HG03135 (cell line): Measurements from ENCODE around the gene TOGARAM1.

Experiments
- ATAC-seq: cut with Tn5 transposase; IDR thresholded peaks from one replicate; pipeline ENCODE4 v1.9.1; 2021; ENCODE audit warnings: mild to moderate bottlenecking, moderate library complexity; ENCODE audit not compliant: unreplicated experiment

TOGARAM1 gene

GRCh38 chr14:45083976-45084722, 122.2 kb downstream of the TOGARAM1 start, which contains the start of gene PRPF39:
Gene PRPF39 (plus strand): TSS chr14:45084116. CDS start chr14:45095240, 11,124 bp downstream.
- ATAC-seq, result peak; percentile 95

- no peak for ATAC-seq
These were observed 123.0 kb downstream of the TOGARAM1 start for GRCh38 chr14:45084946-45085346.

- ATAC-seq, result peak; percentile 55
These were observed 127.8 kb downstream of the TOGARAM1 start for GRCh38 chr14:45089813-45090212.

GRCh38 chr14:45091710-45092109, 129.7 kb downstream of the TOGARAM1 start:
- no peak for ATAC-seq

- no peak for ATAC-seq
These were observed 132.3 kb downstream of the TOGARAM1 start for GRCh38 chr14:45094275-45094674.

GRCh38 chr14:45095143-45095542, 133.2 kb downstream of the TOGARAM1 start:
- ATAC-seq, result no peak

- ATAC-seq, result no peak
These were observed 134.2 kb downstream of the TOGARAM1 start for GRCh38 chr14:45096218-45096617.

- ATAC-seq, result no peak
These were observed 141.8 kb downstream of the TOGARAM1 start for GRCh38 chr14:45103806-45104205.

- no peak for ATAC-seq
These were observed 142.6 kb downstream of the TOGARAM1 start for GRCh38 chr14:45104561-45104960.

- no peak for ATAC-seq
These were observed 151.1 kb downstream of the TOGARAM1 start for GRCh38 chr14:45112896-45113781.

GRCh38 chr14:45114327-45114726, 152.3 kb downstream of the TOGARAM1 start:
- no peak for ATAC-seq

GRCh38 chr14:45118594-45118993, 156.6 kb downstream of the TOGARAM1 start:
- no peak for ATAC-seq

- no peak for ATAC-seq
These were observed 158.1 kb downstream of the TOGARAM1 start for GRCh38 chr14:45120096-45120495.

- ATAC-seq, result no peak
These were observed 161.3 kb downstream of the TOGARAM1 start for GRCh38 chr14:45123271-45123670.
